Naive thymus-derived CD8-positive, alpha-beta T cell (primary cell): Measurements from ENCODE around the gene CIITA. TPM values are rescaled to one million over a fixed set of nuclear protein-coding genes. Genes with fewer than 3 reads are reported as not detected.
"Not testable (repeated sequence)": the region's sequence is repeated elsewhere in the genome, so short reads cannot be mapped to it uniquely, and the experiment has no call there.

Source experiments
- ATAC-seq, 2 donors: fragments of 150-1000 bp; cut with Tn5 transposase in 1 of 2; sonication (Bioruptor Pico), chemical (Tn5 transposase) in 1 of 2; 1 replicate in 1 of 2; 2 replicates in 1 of 2; pipeline ENCODE4 v1.10.0; 2021; ENCODE audit warnings: mild to moderate bottlenecking in 2 of 2, moderate library complexity in 2 of 2
- POLR2A ChIA-PET: fragments of 350-600 bp; sonication (Branson Sonifier 250); formaldehyde crosslinking; loops from one replicate; lab custom pipeline; 2021; ENCODE audit warnings: antibody characterized with exemption; lab: Charles Lee
- DNase-seq, 10 donors: peaks; one replicate each; pipeline versions ENCODE4 v3.0.0 to v3.0.0-alpha.2; 2020 to 2022
- H3K27ac Mint-ChIP-seq, 10 donors: one replicate each; pipeline ENCODE4 v1.8.0; 2020 to 2022; ENCODE audit warnings: mild to moderate bottlenecking in 10 of 10, mixed read lengths in 10 of 10, moderate library complexity in 4 of 10, inconsistent platforms in 1 of 10
- H3K27me3 Mint-ChIP-seq, 5 donors: one replicate each; pipeline ENCODE4 v1.8.0; 2021 to 2022; ENCODE audit warnings: mixed read lengths in 5 of 5
- H3K36me3 Mint-ChIP-seq, 3 donors: one replicate each; pipeline ENCODE4 v1.8.0; 2020 to 2022; ENCODE audit warnings: mixed read lengths in 3 of 3, mild to moderate bottlenecking in 2 of 3, inconsistent platforms in 1 of 3
- H3K4me1 Mint-ChIP-seq, 4 donors: one replicate each; pipeline ENCODE4 v1.8.0; 2021 to 2022; ENCODE audit warnings: mixed read lengths in 4 of 4
- H3K4me3 Mint-ChIP-seq, 10 donors: one replicate each; pipeline ENCODE4 v1.8.0; 2020 to 2022; ENCODE audit warnings: mild to moderate bottlenecking in 10 of 10, mixed read lengths in 10 of 10, moderate library complexity in 6 of 10, inconsistent platforms in 1 of 10
- H3K9me3 Mint-ChIP-seq, 9 donors: one replicate each; pipeline ENCODE4 v1.8.0; 2020 to 2022; ENCODE audit warnings: mixed read lengths in 9 of 9, mild to moderate bottlenecking in 3 of 9, inconsistent platforms in 1 of 9, moderate library complexity in 1 of 9
- polyA plus RNA-seq, 3 donors: library from polyadenylated mRNA; unstranded; fragments of 300-500 nt; fragmentation: Illumina TruSeq; gene quantifications; one replicate each; pipeline ENCODE4 v1.2.3, GENCODE V29; 2021
- total RNA-seq, 8 experiments: library from RNA in 2 of 8; stranded (reverse) in 2 of 8; gene quantifications; one replicate each; pipeline ENCODE4 v1.2.3 and lab custom pipeline; 2021 to 2026

CIITA gene
- total RNA-seq: 10 to 100 TPM; 18.2 to 18.8 TPM
- polyA plus RNA-seq: under 1 TPM; 0.07 to 0.80 (median 0.30) TPM
- total RNA-seq (lab: John Stamatoyannopoulos, UW): 0 to 0.98 (median 0.08) reads per million in 6 experiments

GRCh38 chr16:10876799-10877341 is at the start of gene CIITA:
TSS of gene CIITA (plus strand) at chr16:10877202. CDS start at chr16:10877331, 129 bp downstream.
- Mint-ChIP-seq H3K4me1 (peaks cover 16 to 74% (median 42%) of the 10 kb centered on the region in 4 donors), H3K36me3 (no peaks in the 10 kb centered on the region), H3K27ac (peak within 1 kb of the TSS in 6 of 10 donors; percentile 43 to 85 (median 54)), H3K4me3 (peak within 1 kb of the TSS; percentile 77 to 93 (median 88)), H3K9me3 (peaks cover 0 to 3% (median 0%) of the 10 kb centered on the region in 9 donors), H3K27me3 (peaks cover 16 to 70% (median 61%) of the 10 kb centered on the region in 5 donors)
- peak in 5 of 10 donors; percentile 12 to 58 (median 30) for DNase-seq
- POLR2A ChIA-PET: interaction anchor here (1.3 kb wide), 1 partner anchor 16 kb away, joined by 3 read pairs; no protein-coding TSS in a partner anchor
- ATAC-seq: peak; percentile 65 to 76

DNA sequence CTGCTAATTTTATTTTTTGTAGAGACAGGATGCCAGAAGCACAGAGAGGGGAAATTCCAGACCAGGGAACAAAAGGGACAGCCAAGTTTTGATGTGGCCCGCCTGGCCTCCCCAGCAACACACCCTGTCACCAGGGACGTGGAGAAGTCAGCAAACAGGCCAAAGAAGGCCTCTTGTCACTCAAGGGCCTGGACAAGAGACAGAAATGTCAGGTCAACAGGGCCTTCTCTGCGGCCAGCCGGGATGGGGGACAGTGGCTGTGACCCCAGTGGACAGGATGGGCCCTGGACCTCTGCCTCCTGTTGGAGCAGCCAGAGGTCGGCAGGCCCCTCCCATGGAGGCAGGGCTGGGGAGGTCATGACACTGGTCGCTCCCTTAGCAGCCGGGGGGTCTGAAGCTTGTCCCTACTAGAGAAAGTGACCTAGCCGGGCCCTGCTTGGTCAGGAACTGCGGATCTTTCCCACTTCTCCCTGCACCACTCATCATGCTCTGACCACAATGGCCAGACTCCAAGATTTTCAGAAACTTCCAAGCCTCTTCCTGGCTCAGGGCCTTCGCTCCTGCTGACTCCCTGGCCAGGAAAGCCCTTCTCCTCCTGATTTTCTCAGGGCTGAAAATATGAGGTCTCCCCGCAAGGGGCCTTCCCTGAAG is 49.2 kb upstream of the CIITA start:
- H3K4me1 Mint-ChIP-seq: peaks cover 0 to 16% (median 0%) of the 10 kb centered on the region in 4 donors
- no peak for DNase-seq
- H3K27me3 Mint-ChIP-seq: no peaks in the 10 kb centered on the region
- POLR2A ChIA-PET: no interaction called here
- H3K36me3 Mint-ChIP-seq: no peaks in the 10 kb centered on the region
- H3K27ac Mint-ChIP-seq: no peak overlapping the region
- no peak for ATAC-seq
- no peak overlapping the region for H3K4me3 Mint-ChIP-seq
- H3K9me3 Mint-ChIP-seq: no peaks in the 10 kb centered on the region

- Mint-ChIP-seq H3K27ac (no peak overlapping the region), H3K36me3 (no peaks in the 10 kb centered on the region), H3K4me3 (no peak overlapping the region), H3K27me3 (peaks cover 0 to under 1% (median 0%) of the 10 kb centered on the region in 5 donors), H3K9me3 (no peaks in the 10 kb centered on the region), H3K4me1 (peaks cover 0 to 16% (median 0%) of the 10 kb centered on the region in 4 donors)
- DNase-seq (no peak), ATAC-seq (no peak)
- POLR2A ChIA-PET: no interaction called here
Observed at GRCh38 chr16:10828851-10829366, 48.1 kb upstream of the CIITA start.

DNA sequence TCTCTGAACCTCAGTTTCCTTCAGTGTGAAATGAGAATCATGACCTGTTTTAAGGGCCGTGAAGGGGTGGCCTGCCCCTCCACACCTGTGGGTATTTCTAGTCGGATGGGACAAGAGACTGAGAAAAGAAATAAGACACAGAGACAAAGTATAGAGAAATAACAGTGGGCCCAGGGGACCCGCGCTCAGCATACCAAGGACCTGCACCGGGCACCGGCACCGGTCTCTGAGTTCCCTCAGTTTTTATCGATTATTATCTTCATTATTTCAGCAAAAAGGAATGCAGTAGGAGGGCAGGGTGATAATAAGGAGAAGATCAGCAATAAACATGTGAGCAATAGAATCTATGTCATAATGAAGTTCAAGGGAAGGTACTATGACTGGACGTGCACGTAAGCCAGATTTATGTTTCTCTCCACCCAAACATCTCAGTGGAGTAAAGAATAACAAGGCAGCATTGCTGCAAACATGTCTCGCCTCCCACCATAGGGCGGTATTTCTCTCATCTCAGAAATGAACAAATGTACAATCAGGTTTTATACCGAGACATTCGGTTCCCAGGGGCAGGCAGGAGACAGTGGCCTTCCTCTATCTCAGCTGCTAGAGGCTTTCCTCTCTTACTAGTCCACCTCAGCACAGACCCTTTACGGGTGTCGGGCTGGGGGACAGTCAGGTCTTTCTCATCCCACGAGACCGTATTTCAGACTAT is 47.5 kb upstream of the CIITA start:
- H3K4me3 Mint-ChIP-seq, H3K27ac Mint-ChIP-seq, DNase-seq, H3K27me3 Mint-ChIP-seq, ATAC-seq, POLR2A ChIA-PET, H3K9me3 Mint-ChIP-seq, H3K36me3 Mint-ChIP-seq: not testable (repeated sequence)
- peaks cover 0 to 16% (median under 1%) of the 10 kb centered on the region in 4 donors for H3K4me1 Mint-ChIP-seq

DNA sequence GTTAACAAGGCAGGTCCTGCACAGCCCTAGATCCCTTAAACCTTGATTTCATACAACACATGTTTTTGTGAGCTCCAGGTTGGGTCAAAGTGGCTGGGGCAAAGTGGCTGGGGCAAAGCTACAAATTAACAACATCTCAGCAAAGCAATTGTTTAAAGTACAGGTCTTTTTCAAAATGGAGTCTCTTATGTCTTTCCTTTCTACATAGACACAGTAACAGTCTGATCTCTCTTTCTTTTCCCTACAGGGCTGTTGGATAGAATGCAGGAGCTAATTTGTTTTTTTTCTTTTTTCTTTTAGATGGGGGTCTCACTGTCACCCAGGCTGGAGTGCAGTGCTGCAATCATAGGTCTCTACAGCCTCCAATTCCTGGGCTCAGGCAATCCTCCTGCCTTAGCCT is 46.8 kb upstream of the CIITA start:
- ATAC-seq, DNase-seq, H3K27me3 Mint-ChIP-seq, H3K36me3 Mint-ChIP-seq, H3K4me3 Mint-ChIP-seq, POLR2A ChIA-PET, H3K9me3 Mint-ChIP-seq, H3K27ac Mint-ChIP-seq: not testable (repeated sequence)
- peaks cover 0 to 16% (median under 1%) of the 10 kb centered on the region in 4 donors for H3K4me1 Mint-ChIP-seq

- Mint-ChIP-seq H3K36me3 (no peaks in the 10 kb centered on the region), H3K27ac (no peak overlapping the region), H3K9me3 (peaks cover 0 to 6% (median 0%) of the 10 kb centered on the region in 9 donors), H3K4me1 (peaks cover 0 to 16% (median under 1%) of the 10 kb centered on the region in 4 donors), H3K4me3 (no peak overlapping the region), H3K27me3 (peaks cover 0 to 10% (median 0%) of the 10 kb centered on the region in 5 donors)
- ATAC-seq (no peak), DNase-seq (no peak)
- POLR2A ChIA-PET: no interaction called here
Observed at GRCh38 chr16:10831894-10832886, 44.8 kb upstream of the CIITA start.

DNA sequence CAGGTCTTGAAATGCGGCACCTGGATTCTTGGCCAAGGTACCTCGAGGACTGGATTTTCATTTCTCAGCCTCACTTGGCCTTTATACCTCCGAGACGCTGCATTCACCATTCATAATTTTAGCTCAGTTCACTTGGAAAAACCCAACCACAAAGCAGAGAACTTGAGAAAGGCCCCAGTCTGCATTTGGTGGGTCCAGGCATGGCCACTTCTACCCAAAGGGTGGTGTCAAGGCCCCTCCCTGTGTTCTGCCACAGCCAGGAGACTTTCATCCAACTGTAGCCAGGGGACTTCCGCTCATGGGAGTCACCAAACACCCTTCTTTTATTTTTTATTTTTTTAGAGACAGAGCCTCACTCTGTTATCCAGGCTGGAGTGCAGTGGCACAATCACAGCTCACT is 43.7 kb upstream of the CIITA start:
- H3K27ac Mint-ChIP-seq: no peak overlapping the region
- H3K27me3 Mint-ChIP-seq: peaks cover 0 to 10% (median 0%) of the 10 kb centered on the region in 5 donors
- DNase-seq: no peak
- H3K4me1 Mint-ChIP-seq: peaks cover 0 to 16% (median under 1%) of the 10 kb centered on the region in 4 donors
- H3K36me3 Mint-ChIP-seq: no peaks in the 10 kb centered on the region
- H3K4me3 Mint-ChIP-seq: no peak overlapping the region
- POLR2A ChIA-PET: interaction anchor here (0.6 kb wide), 1 partner anchor 304 kb away, joined by 6 read pairs; no protein-coding TSS in a partner anchor
- peaks cover 0 to 6% (median 0%) of the 10 kb centered on the region in 9 donors for H3K9me3 Mint-ChIP-seq
- no peak for ATAC-seq

DNA sequence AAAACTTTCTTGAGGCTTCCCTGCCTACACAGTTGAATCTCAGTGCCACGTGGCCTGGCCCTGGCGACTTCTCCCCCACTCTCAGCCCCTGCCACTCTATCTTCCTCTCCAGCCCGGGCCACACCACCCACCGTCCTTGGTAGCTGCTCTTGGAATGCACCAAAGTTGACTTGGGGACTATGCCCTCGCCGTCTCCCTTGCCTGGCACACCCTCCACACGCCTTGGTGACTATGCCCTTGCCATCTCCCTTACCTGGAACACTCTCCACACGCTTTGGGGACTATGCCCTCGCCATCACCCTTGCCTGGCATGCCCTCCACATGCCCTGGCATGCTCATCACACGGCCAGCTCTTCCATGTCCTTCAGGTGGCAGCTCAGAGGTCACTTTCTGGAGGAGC is 42.9 kb upstream of the CIITA start:
- peaks cover 0 to 10% (median 0%) of the 10 kb centered on the region in 5 donors for H3K27me3 Mint-ChIP-seq
- H3K27ac Mint-ChIP-seq: no peak overlapping the region
- H3K9me3 Mint-ChIP-seq: peaks cover 0 to 6% (median 0%) of the 10 kb centered on the region in 9 donors
- POLR2A ChIA-PET: interaction anchor here (0.6 kb wide), 1 partner anchor 303 kb away, joined by 6 read pairs; no protein-coding TSS in a partner anchor
- DNase-seq: no peak
- H3K4me3 Mint-ChIP-seq: no peak overlapping the region
- no peak for ATAC-seq
- H3K4me1 Mint-ChIP-seq: peaks cover 0 to 12% (median under 1%) of the 10 kb centered on the region in 4 donors
- no peaks in the 10 kb centered on the region for H3K36me3 Mint-ChIP-seq

DNA sequence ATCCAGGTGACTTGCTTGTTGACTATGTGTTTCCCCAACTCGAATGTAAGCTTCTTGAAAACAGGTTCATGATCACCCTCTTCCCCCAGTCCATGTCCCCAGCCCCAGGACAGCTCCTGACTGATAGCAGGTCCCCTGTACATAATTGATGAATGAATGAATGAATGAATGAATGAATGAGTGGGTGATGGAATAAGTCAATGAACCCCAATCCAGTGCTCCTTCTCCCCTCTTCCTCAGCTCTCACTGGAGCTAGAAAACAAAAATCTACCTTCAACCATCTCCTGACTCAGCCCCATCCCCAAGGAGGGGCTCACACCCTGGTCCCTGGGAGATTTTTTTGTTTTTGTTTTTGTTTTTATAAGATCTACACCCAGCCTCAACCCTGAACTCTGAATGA is 42.2 kb upstream of the CIITA start:
- peaks cover 0 to 9% (median under 1%) of the 10 kb centered on the region in 4 donors for H3K4me1 Mint-ChIP-seq
- H3K27ac Mint-ChIP-seq: no peak overlapping the region
- peaks cover 0 to 10% (median 0%) of the 10 kb centered on the region in 5 donors for H3K27me3 Mint-ChIP-seq
- H3K9me3 Mint-ChIP-seq: peaks cover 0 to 6% (median 0%) of the 10 kb centered on the region in 9 donors
- POLR2A ChIA-PET: no interaction called here
- DNase-seq (no peak), ATAC-seq (no peak)
- H3K4me3 Mint-ChIP-seq: no peak overlapping the region
- no peaks in the 10 kb centered on the region for H3K36me3 Mint-ChIP-seq

GRCh38 chr16:10835281-10835931 is 41.6 kb upstream of the CIITA start:
- Mint-ChIP-seq H3K27ac (no peak overlapping the region), H3K27me3 (peaks cover 0 to 10% (median 0%) of the 10 kb centered on the region in 5 donors), H3K4me3 (no peak overlapping the region), H3K9me3 (peaks cover 0 to 6% (median 0%) of the 10 kb centered on the region in 9 donors), H3K36me3 (no peaks in the 10 kb centered on the region), H3K4me1 (peaks cover 0 to 9% (median under 1%) of the 10 kb centered on the region in 4 donors)
- POLR2A ChIA-PET: interaction anchor here (1.0 kb wide), 1 partner anchor 15 kb away, joined by 3 read pairs; no protein-coding TSS in a partner anchor
- ATAC-seq (no peak), DNase-seq (no peak)
